ENCODE measurements around the gene ARHGEF11. TPM values are rescaled to one million over a fixed set of nuclear protein-coding genes. Genes with fewer than 3 reads are reported as not detected.

ARHGEF11 gene
- total and polyA plus RNA-seq, 2 experiments from 2014 or later = 25.0 to 26.9 TPM

GRCh38 chr1:156904187-156904959 is 141.2 kb downstream of the ARHGEF11 start:
- Histone ChIP-seq H3K27ac (no peak overlapping the region), H3K9me2 (replicated peaks; ENCODE audit: insufficient read depth) (no peaks in the 10 kb centered on the region), H3K36me3 (replicated peaks; ENCODE audit: insufficient read depth, low read depth) (no peaks in the 10 kb centered on the region), H3K4me1 (ENCODE audit: insufficient read depth) (no peaks in the 10 kb centered on the region), H3K4me2 (no peak overlapping the region), H3K4me3 (no peak overlapping the region), H3K79me2 (no peaks in the 10 kb centered on the region), H3K9me3 (ENCODE audit: low read depth) (no peaks in the 10 kb centered on the region), H2AFZ (no peak overlapping the region), H3K27me3 (no peaks in the 10 kb centered on the region), H4K20me1 (ENCODE audit: insufficient read depth, poor library complexity, severe bottlenecking) (no peaks in the 10 kb centered on the region)
- DNase-seq (ENCODE audit: low spot score) = no peak
- TF ChIP-seq EZH2phosphoT487 (IDR thresholded peaks at IDR 0.05; ENCODE audit: low read depth, severe bottlenecking, unreplicated experiment) (no peak), EZH2 (IDR thresholded peaks at IDR 0.05; ENCODE audit: borderline replicate concordance) (no peak), CTCF (IDR thresholded peaks at IDR 0.05; ENCODE audit: poor library complexity) (no peak)
- WGBS (ENCODE audit: low lambda C conversion rate, missing lambda C conversion rate) = 84% methylated on average over 19 of the region's 19 CpGs

- WGBS (ENCODE audit: low lambda C conversion rate, missing lambda C conversion rate) = 92% methylated on average over 15 of the region's 15 CpGs
- no peaks in the 10 kb centered on the region for H3K9me3 ChIP-seq (ENCODE audit: low read depth)
- peaks cover 3% of the 10 kb centered on the region for H3K27me3 ChIP-seq
- H3K4me2 ChIP-seq = no peak overlapping the region
- H4K20me1 ChIP-seq (ENCODE audit: insufficient read depth, poor library complexity, severe bottlenecking) = no peaks in the 10 kb centered on the region
- no peaks in the 10 kb centered on the region for H3K4me1 ChIP-seq (ENCODE audit: insufficient read depth)
- H3K27ac ChIP-seq = no peak overlapping the region
- TF ChIP-seq EZH2phosphoT487 (IDR thresholded peaks at IDR 0.05; ENCODE audit: low read depth, severe bottlenecking, unreplicated experiment) = no peak
- TF ChIP-seq CTCF (IDR thresholded peaks at IDR 0.05; ENCODE audit: poor library complexity) = no peak
- no peak for TF ChIP-seq EZH2 (IDR thresholded peaks at IDR 0.05; ENCODE audit: borderline replicate concordance)
- H3K36me3 ChIP-seq (replicated peaks; ENCODE audit: insufficient read depth, low read depth) = no peaks in the 10 kb centered on the region
- no peak overlapping the region for H3K4me3 ChIP-seq
- H2AFZ ChIP-seq = no peak overlapping the region
- H3K79me2 ChIP-seq = no peaks in the 10 kb centered on the region
- DNase-seq (ENCODE audit: low spot score) = no peak
- no peaks in the 10 kb centered on the region for H3K9me2 ChIP-seq (replicated peaks; ENCODE audit: insufficient read depth)
Observed at GRCh38 chr1:156903328-156904091, 142.0 kb downstream of the ARHGEF11 start.

- 48% methylated on average over 20 of the region's 23 CpGs for WGBS (ENCODE audit: low lambda C conversion rate, missing lambda C conversion rate)
- TF ChIP-seq CTCF (IDR thresholded peaks at IDR 0.05; ENCODE audit: poor library complexity) = no peak
- no peak for TF ChIP-seq EZH2phosphoT487 (IDR thresholded peaks at IDR 0.05; ENCODE audit: low read depth, severe bottlenecking, unreplicated experiment)
- TF ChIP-seq EZH2 (IDR thresholded peaks at IDR 0.05; ENCODE audit: borderline replicate concordance) = no peak
- no peak overlapping the region for H3K4me2 ChIP-seq
- H3K27ac ChIP-seq = no peak overlapping the region
- no peaks in the 10 kb centered on the region for H3K4me1 ChIP-seq (ENCODE audit: insufficient read depth)
- no peaks in the 10 kb centered on the region for H3K36me3 ChIP-seq (replicated peaks; ENCODE audit: insufficient read depth, low read depth)
- H3K79me2 ChIP-seq = no peaks in the 10 kb centered on the region
- no peak overlapping the region for H2AFZ ChIP-seq
- H4K20me1 ChIP-seq (ENCODE audit: insufficient read depth, poor library complexity, severe bottlenecking) = no peaks in the 10 kb centered on the region
- DNase-seq (ENCODE audit: low spot score) = no peak
- H3K9me3 ChIP-seq (ENCODE audit: low read depth) = no peaks in the 10 kb centered on the region
- no peak overlapping the region for H3K4me3 ChIP-seq
- no peaks in the 10 kb centered on the region for H3K9me2 ChIP-seq (replicated peaks; ENCODE audit: insufficient read depth)
- H3K27me3 ChIP-seq = peaks cover 5% of the 10 kb centered on the region
Observed at GRCh38 chr1:156901966-156902915, 143.3 kb downstream of the ARHGEF11 start.

Data from hepatocyte (in vitro differentiated cells).